HepG2 (cell line): ENCODE results near the gene EPHX1. TPM values are rescaled to one million over a fixed set of nuclear protein-coding genes. Genes with fewer than 3 reads are reported as not detected.

Source experiments
- ATAC-seq: fragments of 200-7000 bp; cut with Tn5 transposase; 3 replicates; pipeline ENCODE4 v1.9.1; 2020; ENCODE audit warnings: mild to moderate bottlenecking, moderate library complexity
- BruUV-seq: library from RNA; stranded (reverse); fragments of 400-500 nt; replicated peaks from 2 replicates; lab custom pipeline; 2021; lab: Mats Ljungman, UMichigan
- CTCF ChIA-PET: fragments of 300-600 bp; formaldehyde crosslinking; extraction: SDS; loops from one replicate; lab custom pipeline; 2021; ENCODE audit warnings: low total read pairs, inconsistent platforms, low intra/inter-chr PET ratio; lab: Yijun Ruan, JAX
- POLR2A ChIA-PET: fragments of 350-600 bp; sonication (Branson Sonifier 250); formaldehyde crosslinking; loops from one replicate; lab custom pipeline; 2020; ENCODE audit warnings: antibody characterized with exemption, inconsistent platforms; lab: Yijun Ruan, JAX
- DNase-seq: peaks from one replicate; pipeline ENCODE4 v3.0.0-alpha.2; 2015; ENCODE audit warnings: low spot score
- FAIRE-seq: peaks from 3 replicates; lab custom pipeline; 2011; peaks lifted over from hg19 to GRCh38; lab: Jason Lieb, UNC
- H2AFZ ChIP-seq: one replicate; pipeline ENCODE4 v1.6.1; 2011; ENCODE audit warnings: low read length, inconsistent platforms
- H3K27ac ChIP-seq: fragments of 300-600 bp; 3 replicates; pipeline ENCODE4 v1.8.0; 2011; ENCODE audit warnings: mixed run types, mild to moderate bottlenecking, mixed read lengths, low read length, inconsistent platforms; ENCODE audit not compliant: insufficient read depth; ENCODE audit errors: extremely low read length
- H3K27me3 ChIP-seq, 2 experiments: fragments of 200-600 bp in 1 of 2; 2 replicates in 1 of 2; 3 replicates in 1 of 2; pipeline versions ENCODE4 v1.6.0 to v1.8.0; 2011; ENCODE audit warnings: low read length in 2 of 2, mild to moderate bottlenecking in 2 of 2, moderate library complexity in 2 of 2, inconsistent platforms in 1 of 2; ENCODE audit not compliant: insufficient read depth in 2 of 2, control insufficient read depth in 1 of 2
- H3K36me3 ChIP-seq, 2 experiments: fragments of 200-600 bp in 1 of 2; replicated peaks in 1 of 2; 2 replicates in 1 of 2; 3 replicates in 1 of 2; pipeline versions ENCODE4 v1.5.1 to v1.8.0; 2011; ENCODE audit warnings: low read length in 2 of 2, inconsistent platforms in 1 of 2; ENCODE audit not compliant: insufficient read depth in 2 of 2, control insufficient read depth in 1 of 2
- H3K4me1 ChIP-seq: 2 replicates; pipeline ENCODE4 v1.5.1; 2012; ENCODE audit warnings: low read length, inconsistent platforms; ENCODE audit not compliant: insufficient read depth
- H3K4me2 ChIP-seq: 2 replicates; pipeline ENCODE4 v1.6.0; 2011; ENCODE audit warnings: low read depth, low read length, inconsistent platforms
- H3K4me3 ChIP-seq, 3 experiments: fragments of 200-600 bp in 1 of 3; sonication (generic), shearing (Covaris generic) in 1 of 3; replicated peaks in 1 of 3; 2 replicates each; pipeline ENCODE4 v1.5.1; 2011 to 2016; ENCODE audit warnings: low read length in 3 of 3, inconsistent platforms in 2 of 3, low read depth in 2 of 3, mild to moderate bottlenecking in 2 of 3, control low read depth in 1 of 3, mixed read lengths in 1 of 3; ENCODE audit not compliant: insufficient read depth in 1 of 3
- H3K79me2 ChIP-seq: one replicate; pipeline ENCODE4 v1.6.1; 2011; ENCODE audit warnings: low read length, inconsistent platforms; ENCODE audit not compliant: insufficient read depth
- H3K9ac ChIP-seq: 2 replicates; pipeline ENCODE4 v1.6.0; 2011; ENCODE audit warnings: mild to moderate bottlenecking, low read depth, low read length, inconsistent platforms; ENCODE audit not compliant: insufficient read depth
- H3K9me3 ChIP-seq: 2 replicates; pipeline ENCODE4 v1.5.1; 2012; ENCODE audit warnings: mild to moderate bottlenecking, low read length
- H4K20me1 ChIP-seq: 2 replicates; pipeline ENCODE4 v1.6.0; 2011; ENCODE audit warnings: inconsistent platforms, mild to moderate bottlenecking, low read length, moderate library complexity; ENCODE audit not compliant: insufficient read depth
- ARNTL ChIP-seq: sonication (generic); formaldehyde crosslinking; IDR thresholded peaks from 2 replicates; pipeline ENCODE4 v1.4.0; 2020; ENCODE audit warnings: mild to moderate bottlenecking, missing genetic modification reagents
- FIP1L1 ChIP-seq: fragments of 200-400 bp; formaldehyde crosslinking; IDR thresholded peaks from 2 replicates; pipeline ENCODE4 v1.6.1; 2018; ENCODE audit warnings: low read depth, mild to moderate bottlenecking, low read length, moderate library complexity, borderline replicate concordance; ENCODE audit not compliant: insufficient read depth
- KLF12 ChIP-seq: sonication (generic); formaldehyde crosslinking; IDR thresholded peaks from 2 replicates; pipeline ENCODE4 v1.4.0; 2020; ENCODE audit warnings: missing genetic modification reagents, borderline replicate concordance
- MTA1 ChIP-seq: sonication (generic); formaldehyde crosslinking; IDR thresholded peaks from 2 replicates; pipeline ENCODE4 v1.4.0; 2020; ENCODE audit warnings: missing genetic modification reagents, mild to moderate bottlenecking, borderline replicate concordance
- RNF219 ChIP-seq: sonication (generic); formaldehyde crosslinking; IDR thresholded peaks from 2 replicates; pipeline ENCODE4 v1.5.0; 2020; ENCODE audit warnings: mild to moderate bottlenecking, missing genetic modification reagents
- SPEN ChIP-seq: sonication (generic); formaldehyde crosslinking; IDR thresholded peaks from 2 replicates; pipeline ENCODE4 v1.5.1; 2020; ENCODE audit warnings: low read depth, mild to moderate bottlenecking, missing genetic modification reagents
- ZNF20 ChIP-seq: sonication (generic); formaldehyde crosslinking; IDR thresholded peaks from 2 replicates; pipeline ENCODE4 v1.4.0; 2020; ENCODE audit warnings: mild to moderate bottlenecking, moderate library complexity, missing genetic modification reagents
- ZNF577 ChIP-seq: sonication (generic); formaldehyde crosslinking; IDR thresholded peaks from 2 replicates; pipeline ENCODE4 v1.4.0; 2020; ENCODE audit warnings: mild to moderate bottlenecking, low read depth, missing genetic modification reagents, borderline replicate concordance
- ZNF780A ChIP-seq: sonication (generic); formaldehyde crosslinking; IDR thresholded peaks from 2 replicates; pipeline ENCODE4 v1.8.0; 2022; ENCODE audit warnings: mild to moderate bottlenecking, missing genetic modification reagents, moderate library complexity
- WGBS: methylation state at CpG from one replicate; pipeline ENCODE4 v1.1.6; 2017; ENCODE audit warnings: low lambda C conversion rate; 5-methylcytosine and 5-hydroxymethylcytosine counted together
- in situ Hi-C: cut with HindIII; loops from 2 replicates; pipeline ENCODE4 v1.10.0; 2017; ENCODE audit warnings: low pct_unique_long_range_greater_than_20kb; ENCODE audit not compliant: extremely low pct_ligation_motif_present
- intact Hi-C: fragments of 100-400 bp; cut with micrococcal nuclease; formaldehyde crosslinking; loops from one replicate; pipeline ENCODE4 v1.10.0; 2022; ENCODE audit not compliant: unreplicated experiment
- polyA plus RNA-seq, 8 experiments: library from polyadenylated mRNA; depleted of rRNA in 3 of 8; stranded (reverse) in 7 of 8; unstranded in 1 of 8; fragments of >200 nt; fragmentation: Illumina TruSeq in 4 of 8; extraction: Trizol in 4 of 8; gene quantifications; 2 replicates each; pipeline versions ENCODE4 v1.2.1 to v1.2.3, GENCODE V29; 2011 to 2016; ENCODE audit warnings: low read depth in 4 of 8, missing spikeins in 1 of 8, mixed read lengths in 1 of 8; ENCODE audit not compliant: insufficient read depth in 1 of 8
- total RNA-seq, 5 experiments: library from RNA; depleted of rRNA; stranded (reverse); fragments of >200 nt; fragmentation: Illumina TruSeq; extraction: Trizol; gene quantifications; 2 replicates each; pipeline ENCODE4 v1.2.3, GENCODE V29; 2016; ENCODE audit warnings: low read depth in 1 of 5
- TF ChIP-seq, protein P1 (sequence below): sonication (generic); formaldehyde crosslinking; IDR thresholded peaks from 2 replicates; pipeline ENCODE4 v1.4.0; 2020; ENCODE audit warnings: mild to moderate bottlenecking, missing genetic modification reagents
- TF ChIP-seq, protein P2 (sequence below): IDR thresholded peaks from 2 replicates; pipeline ENCODE4 v1.6.1; 2018; ENCODE audit warnings: missing genetic modification reagents, mild to moderate bottlenecking, missing compliant biosample characterization
- TF ChIP-seq, protein P3 (sequence below): sonication (generic); formaldehyde crosslinking; IDR thresholded peaks from 2 replicates; pipeline ENCODE4 v1.8.1; 2023; ENCODE audit warnings: mild to moderate bottlenecking, missing genetic modification reagents

The EPHX1 gene
- total and polyA plus RNA-seq, 2 of the 13 experiments (the other 11 are each of a cell fraction or from before 2014, with no cell fraction given), result 27.7 to 36.5 TPM

GRCh38 chr1:225818229-225818628, 8.3 kb downstream of the EPHX1 start:
- FAIRE-seq (no peak), DNase-seq (no peak), ATAC-seq (no peak)
- no TSS peak for BruUV-seq
- intact Hi-C loops (no loop called here), in situ Hi-C loops (no loop called here)
- POLR2A ChIA-PET, result interaction anchor here (0.6 kb wide), 1 partner anchor 124 kb away, joined by 3 read pairs; no protein-coding TSS in a partner anchor
- no peak overlapping the region for H3K9ac ChIP-seq
- no peaks in the 10 kb centered on the region for H3K27me3 ChIP-seq
- WGBS, result 96% methylated on average over 7 of the region's 7 CpGs
- H4K20me1 ChIP-seq, result no peaks in the 10 kb centered on the region
- H3K4me1 ChIP-seq, result peaks cover 91% of the 10 kb centered on the region
- no peak overlapping the region for H3K4me3 ChIP-seq
- CTCF ChIA-PET, result no interaction called here
- peaks cover 3 to 7% of the 10 kb centered on the region in 2 experiments; a peak in 3 of 5 replicates for H3K36me3 ChIP-seq
- peak overlapping the region; percentile 46 for H3K27ac ChIP-seq
- H3K79me2 ChIP-seq, result peaks cover 36% of the 10 kb centered on the region
- no peak overlapping the region for H2AFZ ChIP-seq
- H3K9me3 ChIP-seq, result no peaks in the 10 kb centered on the region
- no peak overlapping the region for H3K4me2 ChIP-seq
- no peak for TF ChIP-seq SPEN (CRISPR knock-in tag)
- TF ChIP-seq ZNF577 (CRISPR knock-in tag), result no peak
- no peak for TF ChIP-seq ZNF20
- TF ChIP-seq MTA1 (CRISPR knock-in tag), result no peak
- TF ChIP-seq, protein P1, sequence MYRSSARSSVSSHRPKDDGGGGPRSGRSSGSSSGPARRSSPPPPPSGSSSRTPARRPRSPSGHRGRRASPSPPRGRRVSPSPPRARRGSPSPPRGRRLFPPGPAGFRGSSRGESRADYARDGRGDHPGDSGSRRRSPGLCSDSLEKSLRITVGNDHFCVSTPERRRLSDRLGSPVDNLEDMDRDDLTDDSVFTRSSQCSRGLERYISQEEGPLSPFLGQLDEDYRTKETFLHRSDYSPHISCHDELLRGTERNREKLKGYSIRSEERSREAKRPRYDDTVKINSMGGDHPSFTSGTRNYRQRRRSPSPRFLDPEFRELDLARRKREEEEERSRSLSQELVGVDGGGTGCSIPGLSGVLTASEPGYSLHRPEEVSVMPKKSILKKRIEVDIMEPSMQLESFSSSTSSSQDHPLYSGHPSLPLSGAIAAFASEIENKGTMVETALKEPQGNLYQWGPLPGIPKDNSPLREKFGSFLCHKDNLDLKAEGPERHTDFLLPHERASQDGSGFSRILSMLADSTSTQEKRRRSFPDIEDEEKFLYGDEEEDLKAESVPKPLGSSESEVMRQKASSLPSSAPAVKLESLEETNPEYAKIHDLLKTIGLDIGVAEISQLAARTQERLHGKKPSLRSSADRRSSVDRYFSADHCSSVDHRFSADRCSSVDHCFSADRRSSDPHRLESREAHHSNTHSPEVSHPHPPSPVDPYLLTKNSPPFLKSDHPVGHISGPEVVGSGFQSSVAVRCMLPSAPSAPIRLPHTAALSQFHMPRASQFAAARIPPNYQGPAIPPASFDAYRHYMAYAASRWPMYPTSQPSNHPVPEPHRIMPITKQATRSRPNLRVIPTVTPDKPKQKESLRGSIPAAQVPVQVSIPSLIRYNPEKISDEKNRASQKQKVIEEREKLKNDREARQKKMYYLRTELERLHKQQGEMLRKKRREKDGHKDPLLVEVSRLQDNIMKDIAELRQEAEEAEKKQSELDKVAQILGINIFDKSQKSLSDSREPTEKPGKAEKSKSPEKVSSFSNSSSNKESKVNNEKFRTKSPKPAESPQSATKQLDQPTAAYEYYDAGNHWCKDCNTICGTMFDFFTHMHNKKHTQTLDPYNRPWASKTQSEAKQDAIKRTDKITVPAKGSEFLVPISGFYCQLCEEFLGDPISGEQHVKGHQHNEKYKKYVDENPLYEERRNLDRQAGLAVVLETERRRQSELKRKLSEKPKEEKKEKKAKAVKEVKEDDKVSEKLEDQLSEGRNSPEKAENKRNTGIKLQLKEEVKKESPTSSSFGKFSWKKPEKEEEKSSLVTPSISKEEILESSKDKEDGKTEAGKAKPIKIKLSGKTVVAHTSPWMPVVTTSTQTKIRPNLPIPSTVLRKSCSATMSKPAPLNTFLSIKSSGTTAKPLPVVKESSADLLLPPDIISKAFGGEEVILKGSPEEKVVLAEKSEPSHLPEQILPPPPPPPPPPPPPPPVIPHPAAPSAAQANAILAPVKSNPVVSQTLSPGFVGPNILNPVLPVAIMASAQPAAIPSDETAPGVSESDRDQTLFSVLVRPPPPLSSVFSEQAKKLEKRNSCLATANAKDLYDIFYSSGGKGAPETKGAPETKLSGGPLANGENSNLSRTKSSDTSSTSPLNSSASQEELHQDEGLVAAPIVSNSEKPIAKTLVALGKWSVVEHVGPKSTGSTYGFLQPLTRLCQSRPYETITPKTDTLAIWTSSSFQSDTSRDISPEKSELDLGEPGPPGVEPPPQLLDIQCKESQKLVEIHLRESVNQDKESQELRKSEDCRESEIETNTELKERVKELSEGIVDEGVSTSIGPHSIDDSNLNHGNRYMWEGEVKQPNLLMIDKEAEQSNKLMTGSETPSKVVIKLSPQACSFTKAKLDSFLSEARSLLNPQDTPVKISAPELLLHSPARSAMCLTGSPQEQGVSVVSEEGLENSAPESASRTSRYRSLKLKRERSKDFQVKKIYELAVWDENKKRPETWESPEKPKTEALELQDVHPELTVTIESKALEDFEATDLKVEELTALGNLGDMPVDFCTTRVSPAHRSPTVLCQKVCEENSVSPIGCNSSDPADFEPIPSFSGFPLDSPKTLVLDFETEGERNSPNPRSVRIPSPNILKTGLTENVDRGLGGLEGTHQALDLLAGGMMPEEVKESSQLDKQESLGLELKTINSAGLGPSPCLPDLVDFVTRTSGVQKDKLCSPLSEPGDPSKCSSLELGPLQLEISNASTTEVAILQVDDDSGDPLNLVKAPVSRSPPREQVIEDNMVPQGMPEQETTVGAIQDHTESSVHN (CRISPR knock-in tag), result no peak
- TF ChIP-seq ARNTL (CRISPR knock-in tag), result no peak
- TF ChIP-seq ZNF780A (CRISPR knock-in tag), result no peak
- TF ChIP-seq, protein P2, sequence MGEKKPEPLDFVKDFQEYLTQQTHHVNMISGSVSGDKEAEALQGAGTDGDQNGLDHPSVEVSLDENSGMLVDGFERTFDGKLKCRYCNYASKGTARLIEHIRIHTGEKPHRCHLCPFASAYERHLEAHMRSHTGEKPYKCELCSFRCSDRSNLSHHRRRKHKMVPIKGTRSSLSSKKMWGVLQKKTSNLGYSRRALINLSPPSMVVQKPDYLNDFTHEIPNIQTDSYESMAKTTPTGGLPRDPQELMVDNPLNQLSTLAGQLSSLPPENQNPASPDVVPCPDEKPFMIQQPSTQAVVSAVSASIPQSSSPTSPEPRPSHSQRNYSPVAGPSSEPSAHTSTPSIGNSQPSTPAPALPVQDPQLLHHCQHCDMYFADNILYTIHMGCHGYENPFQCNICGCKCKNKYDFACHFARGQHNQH (CRISPR knock-in tag), result no peak
- no peak for TF ChIP-seq FIP1L1
- TF ChIP-seq KLF12 (CRISPR knock-in tag), result no peak
- TF ChIP-seq RNF219 (CRISPR knock-in tag), result no peak
- TF ChIP-seq, protein P3, sequence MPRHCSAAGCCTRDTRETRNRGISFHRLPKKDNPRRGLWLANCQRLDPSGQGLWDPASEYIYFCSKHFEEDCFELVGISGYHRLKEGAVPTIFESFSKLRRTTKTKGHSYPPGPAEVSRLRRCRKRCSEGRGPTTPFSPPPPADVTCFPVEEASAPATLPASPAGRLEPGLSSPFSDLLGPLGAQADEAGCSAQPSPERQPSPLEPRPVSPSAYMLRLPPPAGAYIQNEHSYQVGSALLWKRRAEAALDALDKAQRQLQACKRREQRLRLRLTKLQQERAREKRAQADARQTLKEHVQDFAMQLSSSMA (CRISPR knock-in tag), result no peak
